HG02642 (cell line): ENCODE data around the gene COL9A3.
"Not testable (repeated sequence)": the region's sequence is repeated elsewhere in the genome, so short reads cannot be mapped to it uniquely, and the experiment has no call there.

ENCODE experiments used
- ATAC-seq: cut with Tn5 transposase; IDR thresholded peaks from one replicate; pipeline ENCODE4 v1.9.1; 2021; ENCODE audit warnings: mild to moderate bottlenecking; ENCODE audit not compliant: unreplicated experiment, poor library complexity

COL9A3 gene

DNA sequence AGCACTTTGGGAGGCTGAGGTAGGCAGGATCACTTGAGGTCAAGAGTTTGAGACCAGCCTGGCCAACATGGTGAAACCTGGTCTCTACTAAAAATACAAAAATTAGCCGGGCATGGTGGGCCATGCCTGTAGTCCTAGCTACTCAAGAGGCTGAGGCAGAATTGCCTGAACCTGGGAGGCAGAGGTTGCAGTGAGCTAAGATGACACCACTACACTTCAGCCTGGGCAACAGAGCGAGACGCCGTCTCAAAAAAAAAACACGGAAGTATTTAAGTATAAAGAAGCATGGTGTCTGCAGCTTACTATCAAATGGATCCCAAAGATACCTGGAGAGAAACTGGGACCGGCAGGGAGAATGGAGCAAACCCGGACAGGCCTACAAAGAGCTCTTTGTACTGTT, 32.1 kb downstream of the COL9A3 start:
- ATAC-seq: not testable (repeated sequence)

DNA sequence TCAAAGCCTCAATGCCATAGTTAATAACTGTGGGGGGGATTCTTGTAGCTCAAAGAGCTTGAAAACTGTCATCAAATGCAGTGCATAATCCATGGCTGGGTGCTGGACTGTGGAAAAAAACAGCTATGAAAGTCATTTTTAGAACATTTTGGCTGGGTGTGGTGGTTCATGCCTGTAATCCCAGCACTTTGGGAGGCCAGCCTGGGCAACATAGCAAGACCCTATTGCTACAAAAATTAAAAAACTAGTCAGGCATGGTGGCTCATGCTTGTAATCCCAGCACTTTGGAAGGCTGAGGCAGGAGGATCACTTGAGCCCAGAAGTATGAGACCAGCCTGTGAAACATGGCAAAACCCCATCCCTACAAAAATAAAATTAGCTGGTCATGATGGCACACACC, 32.6 kb downstream of the COL9A3 start:
- no peak for ATAC-seq

DNA sequence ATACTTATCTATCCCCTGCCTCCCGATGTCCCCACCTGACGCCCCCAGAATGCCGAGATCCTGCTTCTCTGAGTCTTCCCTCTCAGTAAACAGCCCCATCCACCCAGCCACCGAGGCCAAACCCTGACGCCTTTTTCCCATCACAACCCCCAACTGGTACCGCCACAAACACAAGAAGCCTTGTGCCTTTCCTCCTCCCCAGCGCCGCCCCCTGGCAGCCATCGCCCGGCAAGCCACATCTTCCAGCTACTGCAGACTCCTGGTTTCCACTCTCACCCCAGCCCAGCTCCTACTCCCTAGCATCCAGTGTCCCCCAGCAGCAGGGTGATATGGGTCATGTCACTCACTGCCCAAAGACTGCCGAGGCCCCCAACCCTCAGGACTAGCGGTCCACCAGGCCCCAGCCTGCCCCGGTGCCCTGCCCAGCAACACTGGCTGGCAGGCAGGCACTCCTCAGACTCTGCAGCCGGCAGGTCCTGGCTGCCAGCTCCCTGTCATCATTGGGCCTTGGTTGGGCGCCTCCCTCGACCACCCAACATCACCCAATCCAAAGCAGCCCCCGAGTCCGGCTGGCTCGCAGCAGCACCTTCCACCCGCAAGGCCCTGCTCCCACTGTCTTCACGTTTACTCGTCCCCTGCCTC, 33.6 kb downstream of the COL9A3 start:
- no peak for ATAC-seq

DNA sequence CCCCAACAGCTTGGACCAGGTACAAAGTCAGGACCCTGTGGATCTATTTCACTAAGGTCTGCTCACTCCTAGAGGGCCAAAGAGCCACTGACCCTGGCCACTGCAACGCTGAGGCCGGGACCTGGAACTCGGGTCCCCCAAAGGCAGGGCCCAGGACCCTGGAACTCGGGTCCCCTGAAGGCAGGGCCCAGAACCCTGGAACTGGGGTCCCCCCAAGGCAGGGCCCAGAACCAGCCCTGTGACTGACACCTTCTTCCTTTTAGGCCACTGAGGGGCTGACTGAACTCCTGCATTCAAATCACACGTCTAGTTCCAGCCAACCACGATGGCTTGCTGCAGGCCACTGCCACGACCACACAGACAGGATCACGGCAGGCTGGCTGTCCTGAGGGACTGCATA, 35.3 kb downstream of the COL9A3 start:
- ATAC-seq: no peak

DNA sequence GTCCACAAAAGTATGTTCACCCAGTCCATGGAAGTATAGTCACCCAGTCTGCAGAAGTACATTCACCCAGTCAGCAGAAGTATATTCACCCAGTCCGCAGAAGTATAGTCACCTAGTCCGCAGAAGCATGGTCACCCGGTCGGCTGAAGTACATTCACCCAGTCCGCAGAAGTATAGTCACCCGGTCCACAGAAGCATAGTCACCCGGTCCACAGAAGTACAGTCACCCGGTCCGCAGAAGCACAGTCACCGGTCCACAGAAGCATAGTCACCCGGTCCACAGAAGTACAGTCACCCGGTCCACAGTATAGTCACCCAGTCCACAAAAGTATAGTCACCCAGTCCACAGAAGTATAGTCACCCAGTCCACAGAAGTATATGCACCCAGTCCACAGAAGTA, 36.0 kb downstream of the COL9A3 start:
- ATAC-seq: no peak

DNA sequence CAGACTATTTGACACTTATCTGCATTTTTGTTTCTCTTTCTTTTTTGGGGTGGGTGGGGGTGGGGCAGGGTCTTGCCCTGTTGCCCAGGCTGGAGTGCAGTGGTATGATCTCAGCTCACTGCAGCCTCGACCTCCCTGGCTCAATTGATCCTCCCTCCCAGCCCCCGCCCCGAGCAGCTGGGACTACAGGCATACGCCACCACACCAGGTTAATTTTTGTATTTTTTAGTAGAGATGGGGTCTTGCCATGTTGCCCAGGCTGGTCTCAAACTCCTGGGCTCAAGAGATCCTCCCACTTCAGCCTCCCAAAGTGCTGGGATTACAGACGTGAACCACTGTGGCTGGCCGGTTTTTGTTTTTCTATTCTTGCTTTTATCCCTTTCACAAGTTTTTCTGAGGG, 36.5 kb downstream of the COL9A3 start:
- not testable (repeated sequence) for ATAC-seq

DNA sequence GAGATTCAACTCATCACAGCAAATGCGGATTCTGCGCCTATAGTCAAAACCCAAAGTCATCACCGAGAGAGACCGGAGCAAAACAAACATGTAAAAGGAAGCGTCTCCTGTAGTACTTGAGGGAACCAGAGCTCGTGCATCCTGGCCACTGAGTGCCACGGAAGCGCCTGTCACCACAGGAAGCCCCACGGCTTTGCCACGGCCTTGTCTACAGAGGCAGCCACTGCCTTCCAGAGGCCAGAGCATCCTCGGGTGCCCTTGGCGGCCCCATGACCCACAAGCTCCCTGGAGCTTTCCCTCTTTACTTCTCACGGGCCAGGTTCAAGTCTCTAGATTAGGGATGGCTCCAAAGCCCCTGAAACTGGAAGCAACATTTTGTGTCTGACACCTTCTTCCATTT, 37.3 kb downstream of the COL9A3 start:
- ATAC-seq: no peak

DNA sequence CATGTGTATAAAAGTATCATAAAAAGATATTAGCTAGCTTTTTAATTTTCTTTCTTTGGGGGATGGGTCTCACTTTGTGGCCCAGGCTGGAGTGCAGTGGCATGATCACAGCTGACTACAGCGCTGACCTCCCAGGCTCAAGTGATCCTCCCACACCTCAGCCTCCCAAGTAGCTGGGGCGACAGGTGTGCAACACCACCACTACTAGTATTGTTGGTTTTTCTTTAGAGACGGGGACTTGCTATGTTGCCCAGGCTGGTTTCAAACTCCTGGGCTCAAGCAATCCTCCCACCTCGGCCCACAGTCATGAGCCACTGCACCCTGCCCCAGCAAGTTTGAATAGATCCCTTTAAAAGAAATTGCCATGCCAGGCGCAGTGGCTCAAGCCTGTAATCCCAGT, 38.3 kb downstream of the COL9A3 start:
- no peak for ATAC-seq

DNA sequence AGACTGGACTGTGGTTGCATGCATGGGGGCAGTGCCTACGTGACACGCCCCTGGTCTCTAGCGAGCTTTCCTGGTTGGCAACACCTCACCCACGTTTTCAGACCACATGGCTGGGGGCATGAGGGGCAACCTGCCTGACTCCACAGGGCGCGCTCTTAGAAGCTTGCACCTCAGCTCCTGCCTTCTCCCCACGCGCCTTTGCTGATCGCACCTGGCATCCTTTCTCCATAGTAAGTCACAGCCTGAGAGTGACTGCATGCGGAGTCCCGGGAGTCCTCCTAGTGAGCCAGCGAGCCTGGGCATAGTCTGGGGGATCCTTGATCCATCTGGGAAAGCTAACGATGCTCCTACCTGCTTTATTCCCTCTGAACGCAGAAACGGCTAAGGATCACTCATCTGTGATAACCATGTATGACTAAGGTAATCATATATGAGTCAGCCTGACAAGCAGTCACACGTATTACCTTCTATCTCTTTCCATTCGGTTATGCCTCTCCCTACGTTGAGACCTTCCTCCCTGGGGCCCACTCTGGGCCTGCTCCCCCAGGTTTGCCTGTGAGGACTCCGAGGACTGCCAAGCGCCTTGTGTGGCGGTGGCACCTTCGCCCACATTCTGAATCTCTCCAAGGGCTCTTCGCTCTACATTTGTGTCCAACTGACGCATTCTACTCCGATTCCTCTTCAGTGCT, 40.2 kb downstream of the COL9A3 start:
- no peak for ATAC-seq

DNA sequence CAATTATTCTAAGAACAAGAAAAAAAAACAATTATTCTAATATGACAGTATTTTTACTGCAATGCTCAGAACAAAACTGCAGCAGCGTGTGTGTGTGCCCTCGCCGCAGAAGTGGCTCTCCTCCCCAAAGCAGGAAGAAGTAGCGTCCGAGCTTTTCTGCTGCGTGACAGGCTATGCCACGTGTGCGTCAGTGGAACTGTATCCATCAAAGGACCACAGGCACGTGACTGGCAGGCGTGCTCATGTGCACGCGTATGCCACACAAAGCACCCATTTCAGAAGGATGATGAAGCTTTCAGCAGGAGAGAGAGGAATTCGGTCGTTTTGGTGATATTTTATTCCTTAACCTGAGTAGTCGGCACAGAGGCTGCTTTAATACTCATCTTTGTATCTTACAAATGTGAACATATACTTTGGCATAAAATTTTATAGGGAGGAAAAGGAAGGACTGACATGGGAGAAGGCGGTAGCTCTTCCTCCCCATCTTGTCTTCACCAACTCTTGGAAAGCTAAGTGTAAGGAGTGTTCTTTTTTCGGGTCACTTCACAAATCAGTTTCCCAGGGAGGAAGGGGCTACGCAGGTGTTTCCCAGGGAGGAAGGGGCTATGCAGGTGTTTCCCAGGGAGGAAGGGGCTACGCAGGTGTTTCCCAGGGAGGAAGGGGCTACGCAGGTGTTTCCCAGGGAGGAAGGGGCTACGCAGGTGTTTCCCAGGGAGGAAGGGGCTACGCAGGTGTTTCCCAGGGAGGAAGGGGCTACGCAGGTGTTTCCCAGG, 41.4 kb downstream of the COL9A3 start:
- ATAC-seq: no peak

DNA sequence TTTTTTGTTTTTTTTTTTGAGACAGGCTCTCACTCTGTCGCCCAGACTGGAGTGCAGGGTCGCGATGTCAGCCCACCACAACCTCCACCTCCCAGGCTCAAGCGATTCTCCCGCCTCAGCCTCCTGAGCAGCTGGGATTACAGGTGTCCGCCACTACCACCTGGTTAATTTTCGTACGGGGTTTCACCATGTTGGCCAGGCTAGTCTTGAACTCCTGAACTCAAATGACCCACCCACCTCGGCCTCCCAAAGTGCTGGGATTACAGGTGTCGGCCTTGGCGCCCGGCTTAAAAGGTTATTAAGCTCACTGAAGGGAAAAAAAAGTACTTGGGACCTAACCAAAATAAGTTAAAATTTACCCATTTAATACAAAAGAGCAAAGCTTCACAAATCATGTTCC, 42.9 kb downstream of the COL9A3 start:
- no peak for ATAC-seq

DNA sequence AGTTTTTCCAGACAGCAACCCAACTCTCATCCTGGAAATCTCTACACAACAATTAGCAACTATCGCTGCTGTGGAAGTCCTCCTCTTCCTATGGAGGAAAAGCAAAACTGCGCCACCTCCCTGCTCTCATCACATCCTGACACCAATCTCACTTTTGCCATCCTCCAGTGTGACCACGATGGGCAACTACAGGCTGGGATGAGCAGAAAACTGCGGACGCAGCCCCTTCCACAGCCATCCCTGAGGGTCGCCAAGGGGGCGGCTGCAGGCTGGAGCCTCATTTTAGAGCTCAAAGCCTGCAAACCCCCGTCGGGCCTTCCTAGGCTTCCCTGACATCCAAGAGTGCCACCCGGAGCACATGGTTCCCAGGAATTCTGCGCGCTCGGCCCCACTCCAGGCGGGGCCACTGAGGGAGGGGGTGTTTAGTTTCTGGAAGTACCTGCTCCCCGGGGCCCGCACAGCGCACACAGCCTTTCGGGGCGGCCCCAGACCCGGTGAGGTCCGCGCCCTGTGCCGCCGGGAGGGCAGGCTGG, 43.6 kb downstream of the COL9A3 start:
- no peak for ATAC-seq

DNA sequence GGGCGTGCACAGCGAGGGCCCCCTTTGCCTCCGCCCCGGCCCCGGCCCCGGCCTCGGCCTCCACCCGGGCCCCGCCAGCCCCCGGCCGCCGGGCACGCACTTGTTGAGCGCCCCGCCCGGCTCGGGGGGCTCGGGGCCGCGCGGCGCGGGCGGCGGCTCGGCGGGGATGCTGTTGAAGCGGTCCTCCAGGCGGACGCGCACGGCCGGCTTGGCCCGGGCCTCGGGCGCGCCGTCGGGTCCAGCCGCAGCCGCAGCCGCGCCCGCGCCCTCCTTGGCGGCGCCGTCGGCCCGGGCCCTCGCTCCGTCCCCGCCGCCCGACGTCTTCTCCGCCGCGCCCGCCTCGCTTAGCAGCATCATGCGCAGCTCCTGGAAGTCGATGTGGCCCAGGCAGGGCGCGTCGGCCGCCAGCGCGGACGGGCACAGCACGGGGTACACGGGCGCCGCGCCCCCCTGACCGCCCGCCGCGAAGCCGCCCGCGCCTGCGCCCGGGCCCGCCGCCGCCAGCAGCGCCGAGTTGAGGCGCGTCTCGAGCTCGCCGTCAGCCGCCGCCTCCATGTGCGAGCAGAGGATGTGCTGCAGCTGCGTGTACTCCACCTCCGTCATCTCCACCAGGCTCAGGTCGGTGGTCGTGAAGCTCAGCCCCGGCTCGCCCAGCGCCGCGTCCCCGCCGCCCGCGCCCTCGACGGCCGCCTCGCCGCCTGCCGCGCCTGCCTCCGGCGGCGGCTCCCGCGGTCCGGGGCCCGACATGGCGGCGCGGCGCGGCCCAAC, 44.3 kb downstream of the COL9A3 start:
- peak; percentile 35 for ATAC-seq

DNA sequence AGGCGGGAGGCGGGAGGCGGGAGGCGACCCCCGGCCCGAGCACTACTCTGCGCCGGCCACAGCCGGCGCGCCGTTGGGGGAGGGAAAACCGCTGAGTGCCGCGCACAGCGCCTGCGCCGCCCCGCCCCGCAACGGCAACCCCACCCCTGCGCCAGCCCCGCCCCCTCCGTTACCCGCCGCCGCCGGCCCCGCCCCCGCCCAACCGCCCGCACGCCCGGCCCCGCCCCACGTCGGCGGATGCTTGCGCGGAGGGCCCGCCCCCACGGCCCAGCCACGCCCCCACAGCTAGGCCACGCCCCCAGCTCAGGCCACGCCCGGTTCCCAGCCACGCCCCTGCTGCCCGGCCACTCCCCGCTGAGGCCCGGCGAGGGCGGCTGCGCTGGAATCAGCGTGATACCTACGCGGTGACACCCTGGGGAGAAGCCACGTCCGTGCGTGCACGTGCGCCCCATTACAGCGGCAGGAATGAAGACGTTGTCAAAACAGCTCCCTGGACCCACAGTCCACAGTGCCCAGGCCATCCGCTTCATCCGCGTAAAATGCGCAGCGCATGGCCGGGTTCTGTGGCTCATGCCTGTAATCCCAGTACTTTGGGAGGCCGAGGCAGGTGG, 45.0 kb downstream of the COL9A3 start, which contains the start of gene TCFL5:
TSS of gene TCFL5 (minus strand) at position 97 of the 611 bp plus-strand sequence. CDS start 152 bp downstream, outside the sequence.
- peak; percentile 79 for ATAC-seq

DNA sequence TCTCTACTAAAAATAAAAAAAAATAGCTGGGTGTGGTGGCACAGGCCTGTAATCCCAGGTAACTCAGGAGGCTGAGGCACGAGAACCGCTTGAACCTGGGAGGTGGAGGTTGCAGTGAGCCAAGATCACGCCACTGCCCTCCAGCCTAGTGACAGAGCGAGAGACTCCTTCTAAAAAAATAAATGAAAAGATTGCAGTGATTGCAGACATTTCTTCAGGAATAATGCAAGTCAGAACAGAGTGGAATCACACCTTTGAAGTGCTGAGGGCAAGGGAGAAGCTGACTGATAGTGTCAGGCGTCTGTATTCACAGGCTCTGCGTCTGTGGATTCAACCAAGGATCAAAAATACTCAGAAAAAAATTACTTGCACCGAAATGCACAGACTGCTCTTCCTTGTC, 47.4 kb downstream of the COL9A3 start:
- no peak for ATAC-seq

DNA sequence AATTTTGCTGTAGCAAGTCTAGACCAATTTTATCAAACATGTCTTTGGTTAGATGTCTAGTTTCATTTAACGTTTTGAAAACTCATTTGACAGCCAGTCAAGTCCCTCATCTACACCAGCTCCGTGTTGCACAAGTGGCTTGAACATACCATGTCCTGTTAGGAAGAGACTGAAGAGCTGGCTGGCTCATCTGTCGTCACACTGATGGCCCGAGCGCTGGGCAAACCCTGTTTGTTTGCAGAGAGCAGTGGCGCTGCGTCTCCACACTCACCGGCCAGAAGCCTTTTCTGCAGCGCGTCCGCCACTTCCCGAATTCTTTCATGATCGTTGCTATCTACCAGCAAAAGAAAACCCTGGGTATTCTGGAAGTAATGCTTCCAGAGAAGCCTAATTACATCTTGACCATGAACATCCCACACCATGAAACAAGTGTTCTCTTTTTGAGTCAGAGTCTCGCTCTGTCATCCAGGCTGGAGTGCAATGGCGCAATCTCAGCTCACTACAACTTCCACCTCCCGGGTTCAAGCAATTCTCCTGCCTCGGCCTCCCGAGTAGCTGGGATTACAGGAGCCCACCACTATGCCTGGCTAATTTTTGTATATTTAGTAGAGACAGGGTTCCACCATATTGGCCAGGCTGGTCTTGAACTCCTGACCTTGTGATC, 55.5 kb downstream of the COL9A3 start:
- ATAC-seq: no peak

DNA sequence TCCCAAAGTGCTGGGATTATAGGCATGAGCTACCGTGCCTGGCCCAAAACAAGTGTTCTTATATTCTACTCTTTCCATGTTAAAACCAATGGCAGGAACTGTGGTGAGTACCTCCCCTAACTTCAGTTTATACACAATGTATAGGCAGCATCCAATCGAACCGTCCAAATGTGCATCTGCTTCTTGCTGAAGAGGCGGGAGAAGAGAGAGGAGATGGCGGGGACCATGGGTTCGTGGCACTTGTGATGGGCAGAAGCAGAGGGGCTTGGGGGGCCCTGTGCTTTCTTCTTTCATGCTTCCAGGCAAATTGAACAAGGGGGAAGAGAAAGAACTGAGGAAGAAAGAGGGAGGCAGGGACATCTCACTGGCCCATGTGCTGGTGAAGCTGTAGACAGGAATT, 56.0 kb downstream of the COL9A3 start:
- no peak for ATAC-seq

DNA sequence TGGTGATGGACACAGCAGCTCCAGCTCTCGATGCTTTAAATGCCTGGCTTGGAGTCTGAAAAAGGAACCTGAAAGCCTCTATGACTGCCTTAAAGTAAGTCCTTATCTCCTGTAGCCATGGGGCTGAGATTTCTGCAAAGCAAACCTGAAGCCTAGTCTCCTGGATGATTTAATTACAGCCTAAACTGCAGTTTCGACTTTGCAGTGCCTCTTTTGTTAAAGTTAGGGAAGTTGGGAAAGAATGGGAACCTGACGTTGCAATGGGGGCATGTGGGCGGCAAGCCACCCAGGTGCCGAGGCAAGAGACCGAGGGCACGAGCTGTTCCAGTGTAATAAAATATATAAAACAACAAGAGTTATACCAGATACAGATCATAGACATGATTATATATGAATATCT, 56.4 kb downstream of the COL9A3 start:
- no peak for ATAC-seq

DNA sequence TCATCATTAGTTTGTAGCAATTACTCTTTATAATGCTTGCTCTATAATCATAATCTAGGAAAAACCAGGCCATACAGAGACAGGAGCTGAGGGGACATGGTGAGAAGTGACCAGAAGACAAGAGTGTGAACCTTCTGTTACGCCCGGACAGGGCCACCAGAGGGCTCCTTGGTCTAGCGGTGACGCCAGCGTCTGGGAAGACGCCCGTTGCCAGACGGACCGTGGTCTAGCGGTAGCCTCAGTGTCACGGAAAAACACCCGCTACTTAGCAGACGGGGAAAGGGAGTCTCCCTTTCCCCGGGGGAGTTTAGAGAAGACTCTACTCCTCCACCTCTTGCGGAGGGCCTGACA, 56.8 kb downstream of the COL9A3 start:
- not testable (repeated sequence) for ATAC-seq

DNA sequence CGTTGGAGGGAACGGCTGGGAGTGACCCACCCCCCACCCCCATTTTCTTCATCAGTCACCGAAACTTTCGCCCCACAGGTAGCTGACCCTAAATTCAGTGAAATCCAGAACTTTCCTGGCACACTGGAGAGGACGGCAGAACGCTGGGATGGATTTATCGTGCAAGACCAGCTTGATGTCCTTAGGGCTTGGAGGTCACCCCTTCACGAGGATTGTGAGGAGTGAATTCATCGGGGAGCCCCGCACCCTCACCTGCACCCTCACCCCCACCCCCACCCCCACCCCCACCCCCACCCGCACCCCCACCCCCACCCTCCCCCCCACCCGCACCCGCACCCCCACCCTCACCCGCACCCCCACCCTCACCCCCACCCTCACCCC, 58.1 kb downstream of the COL9A3 start:
- ATAC-seq: no peak
